BLaER1 treated with 17β-estradiol and CSF1 and Interleukin-3, amounts not matched to agents 10 nM and 100 nM (cell line): ENCODE results near the gene CHIC1.
A peak's percentile ranks its signal among the peaks of the same experiment; 100 is the strongest.
"Not testable (repeated sequence)": the region's sequence is repeated elsewhere in the genome, so short reads cannot be mapped to it uniquely, and the experiment has no call there.

Experiments used
- H3K27ac ChIP-seq, 11 experiments: shearing (Covaris generic); formaldehyde crosslinking; 2 replicates each; pipeline ENCODE4 v1.8.1; 2022
- H3K27me3 ChIP-seq, 11 experiments: shearing (Covaris generic); formaldehyde crosslinking; 2 replicates each; pipeline ENCODE4 v1.8.1; 2022
- H3K36me3 ChIP-seq, 11 experiments: shearing (Covaris generic); formaldehyde crosslinking; 2 replicates each; pipeline ENCODE4 v1.8.1; 2022
- H3K4me1 ChIP-seq, 10 experiments: shearing (Covaris generic); formaldehyde crosslinking; 2 replicates each; pipeline ENCODE4 v1.8.1; 2022
- H3K4me2 ChIP-seq, 11 experiments: shearing (Covaris generic); formaldehyde crosslinking; 2 replicates each; pipeline ENCODE4 v1.8.1; 2022
- H3K4me3 ChIP-seq, 10 experiments: shearing (Covaris generic); formaldehyde crosslinking; 2 replicates each; pipeline ENCODE4 v1.8.1; 2022
- H3K9ac ChIP-seq, 11 experiments: shearing (Covaris generic); formaldehyde crosslinking; 2 replicates each; pipeline ENCODE4 v1.8.1; 2022
- H3K9me3 ChIP-seq, 11 experiments: shearing (Covaris generic); formaldehyde crosslinking; replicated peaks in 1 of 11; 2 replicates each; pipeline ENCODE4 v1.8.1; 2022
- H4K20me1 ChIP-seq, 11 experiments: shearing (Covaris generic); formaldehyde crosslinking; 2 replicates each; pipeline ENCODE4 v1.8.1; 2022
- Cebpa-rat ChIP-seq, 11 experiments: shearing (Covaris generic); IDR thresholded peaks; 2 replicates each; pipeline ENCODE4 v1.8.1; 2022

CHIC1 gene

DNA sequence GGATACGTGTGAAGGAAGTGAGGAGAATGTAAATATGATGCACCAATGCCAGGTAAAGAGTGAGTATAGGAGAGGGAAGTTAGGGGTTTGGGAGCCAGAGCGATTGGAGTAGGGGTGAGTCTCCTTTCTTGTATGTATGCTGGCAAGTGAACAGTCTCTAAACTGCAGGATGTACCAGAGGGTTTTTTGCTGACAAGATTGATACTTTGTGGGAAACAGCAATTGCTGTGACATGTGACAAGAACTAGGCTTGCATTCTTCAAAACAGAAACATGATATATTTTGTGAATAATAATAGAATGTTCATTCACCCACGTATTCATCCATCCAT is 706 bp downstream of the CHIC1 start:
- Histone ChIP-seq H3K36me3 (no peaks in the 10 kb centered on the region), H3K4me2 (peak overlapping the region; percentile 54 to 80 (median 68)), H3K27me3 (peaks cover 60 to 97% (median 95%) of the 10 kb centered on the region in 11 experiments), H3K4me3 (peak overlapping the region; percentile 55 to 74 (median 66)), H3K4me1 (peaks cover 3 to 11% (median 8%) of the 10 kb centered on the region in 10 experiments; a peak in 9 of 20 replicates), H3K9me3 (peaks cover 0 to 12% (median 6%) of the 10 kb centered on the region in 11 experiments; a peak in 9 of 22 replicates), H4K20me1 (peaks cover 0 to 7% (median 0%) of the 10 kb centered on the region in 11 experiments; a peak in 3 of 22 replicates), H3K27ac (peak overlapping the region; percentile 50 to 86 (median 80); a peak in 21 of 22 replicates), H3K9ac (peak overlapping the region; percentile 65 to 81 (median 78))
- TF ChIP-seq Cebpa-rat (IDR thresholded peaks at IDR 0.05) = no peak

- Histone ChIP-seq H3K27ac (no peak overlapping the region), H3K36me3 (peaks cover 0 to 8% (median 0%) of the 10 kb centered on the region in 11 experiments; a peak in 3 of 22 replicates), H3K27me3 (peaks cover 48 to 100% (median 83%) of the 10 kb centered on the region in 11 experiments), H3K4me1 (peaks cover 0 to 7% (median 0%) of the 10 kb centered on the region in 10 experiments; a peak in 1 of 20 replicates), H3K4me3 (no peak overlapping the region), H3K4me2 (no peak overlapping the region), H4K20me1 (peaks cover 0 to 3% (median 0%) of the 10 kb centered on the region in 11 experiments; a peak in 1 of 22 replicates), H3K9ac (no peak overlapping the region), H3K9me3 (peaks cover 22 to 27% (median 25%) of the 10 kb centered on the region in 11 experiments)
- TF ChIP-seq Cebpa-rat (IDR thresholded peaks at IDR 0.05) = no peak
Measured at GRCh38 chrX:73577361-73577760, 14.4 kb downstream of the CHIC1 start.

DNA sequence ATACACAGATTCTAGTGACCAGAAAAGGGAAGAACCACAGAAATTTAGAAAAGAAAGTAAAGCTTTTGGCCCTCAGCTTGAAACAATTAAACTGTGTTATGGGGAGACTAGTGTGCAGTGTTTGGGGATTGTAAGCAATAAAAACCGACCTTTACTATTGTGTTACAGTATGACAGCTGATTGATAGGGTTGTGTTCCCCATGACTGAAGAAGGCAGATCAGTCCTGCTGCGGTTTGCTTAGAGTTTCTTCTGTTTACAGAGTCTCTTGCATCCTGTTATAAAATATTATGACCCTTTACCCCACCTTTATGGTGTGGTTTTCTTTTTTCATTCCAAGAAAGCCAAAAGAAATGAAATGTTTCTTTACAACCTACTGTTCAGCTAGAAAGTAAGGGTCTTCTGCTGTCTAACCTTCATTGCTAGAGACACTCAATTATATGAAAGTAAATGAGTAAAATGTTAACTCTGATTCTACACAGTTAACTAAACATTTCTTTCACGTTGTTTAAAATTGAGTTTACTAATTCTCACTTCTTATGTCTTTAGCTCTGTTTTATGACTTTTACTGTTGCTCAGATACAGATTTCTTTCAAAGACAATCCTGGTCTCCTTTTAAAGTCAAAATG is 18.1 kb downstream of the CHIC1 start:
- Histone ChIP-seq H3K36me3 (peaks cover 0 to 2% (median 0%) of the 10 kb centered on the region in 11 experiments; a peak in 1 of 22 replicates), H3K27ac (no peak overlapping the region), H3K4me3 (no peak overlapping the region), H3K4me2 (0 out of 22 replicates have a peak overlapping the region, but pooled peaks of 1 of the 11 experiments have one; percentile 3), H3K4me1 (peaks cover 0 to 7% (median 0%) of the 10 kb centered on the region in 10 experiments; a peak in 1 of 20 replicates), H3K9ac (peak overlapping the region in 1 of 11 experiments; percentile 13; a peak in 1 of 22 replicates), H3K9me3 (no peaks in the 10 kb centered on the region), H3K27me3 (peaks cover 57 to 100% (median 86%) of the 10 kb centered on the region in 11 experiments), H4K20me1 (peaks cover 0 to 3% (median 0%) of the 10 kb centered on the region in 11 experiments; a peak in 1 of 22 replicates)
- TF ChIP-seq Cebpa-rat (IDR thresholded peaks at IDR 0.05) = no peak

GRCh38 chrX:73597758-73598157 is 34.8 kb downstream of the CHIC1 start:
- H3K4me1 ChIP-seq, H4K20me1 ChIP-seq, H3K4me3 ChIP-seq, H3K4me2 ChIP-seq, H3K9ac ChIP-seq, H3K27ac ChIP-seq: not testable (repeated sequence)
- Histone ChIP-seq H3K36me3 (peaks cover 0 to 17% (median 0%) of the 10 kb centered on the region in 11 experiments; a peak in 1 of 22 replicates), H3K27me3 (peaks cover 16 to 37% (median 28%) of the 10 kb centered on the region in 11 experiments; a peak in 21 of 22 replicates), H3K9me3 (peaks cover 4 to 20% (median 11%) of the 10 kb centered on the region in 11 experiments; a peak in 14 of 22 replicates)

DNA sequence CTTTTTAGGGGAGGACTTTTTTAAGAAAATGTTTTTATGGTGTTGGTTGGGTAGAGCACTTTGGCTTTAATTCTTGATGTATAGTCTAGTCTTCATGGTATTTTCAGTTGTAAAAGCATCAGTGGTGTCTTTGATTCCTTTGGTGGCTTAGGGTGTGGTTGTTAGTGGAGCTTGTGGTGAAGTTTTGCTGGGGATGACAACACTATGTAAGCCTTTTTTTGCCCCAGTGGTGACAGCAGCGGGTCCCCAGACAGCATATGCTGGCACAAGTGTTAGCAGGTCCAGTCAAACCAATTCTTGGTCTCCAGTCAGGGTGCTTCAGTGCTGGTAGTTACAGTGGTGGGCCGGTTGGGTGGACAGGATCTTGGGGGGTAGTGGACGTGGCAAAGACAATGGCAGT is 52.0 kb downstream of the CHIC1 start:
- Histone ChIP-seq H3K36me3 (peaks cover 0 to 10% (median 0%) of the 10 kb centered on the region in 11 experiments; a peak in 4 of 22 replicates), H3K27ac (no peak overlapping the region), H3K4me2 (no peak overlapping the region), H3K4me1 (peaks cover 0 to 18% (median 15%) of the 10 kb centered on the region in 10 experiments; a peak in 17 of 20 replicates), H3K9me3 (peaks cover 33 to 64% (median 54%) of the 10 kb centered on the region in 11 experiments), H3K9ac (no peak overlapping the region), H3K27me3 (peaks cover 19 to 79% (median 71%) of the 10 kb centered on the region in 11 experiments; a peak in 20 of 22 replicates), H3K4me3 (no peak overlapping the region), H4K20me1 (peaks cover 0 to 6% (median 0%) of the 10 kb centered on the region in 11 experiments; a peak in 1 of 22 replicates)
- TF ChIP-seq Cebpa-rat (IDR thresholded peaks at IDR 0.05) = no peak

DNA sequence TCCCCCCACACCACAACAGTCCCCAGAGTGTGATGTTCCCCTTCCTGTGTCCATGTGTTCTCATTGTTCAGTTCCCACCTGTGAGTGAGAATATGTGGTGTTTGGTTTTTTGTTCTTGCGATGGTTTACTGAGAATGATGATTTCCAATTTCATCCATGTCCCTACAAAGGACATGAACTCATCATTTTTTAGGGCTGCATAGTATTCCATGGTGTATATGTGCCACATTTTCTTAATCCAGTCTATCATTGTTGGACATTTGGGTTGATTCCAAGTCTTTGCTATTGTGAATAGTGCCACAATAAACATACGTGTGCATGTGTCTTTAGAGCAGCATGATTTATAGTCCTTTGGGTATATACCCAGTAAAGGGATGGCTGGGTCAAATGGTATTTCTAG is 78.7 kb downstream of the CHIC1 start:
- H3K9ac ChIP-seq, H3K27ac ChIP-seq, H3K4me2 ChIP-seq, H3K4me1 ChIP-seq, H3K4me3 ChIP-seq, H4K20me1 ChIP-seq: not testable (repeated sequence)
- Histone ChIP-seq H3K36me3 (peaks cover 0 to 25% (median 9%) of the 10 kb centered on the region in 11 experiments; a peak in 7 of 22 replicates), H3K9me3 (peaks cover 59 to 83% (median 71%) of the 10 kb centered on the region in 11 experiments), H3K27me3 (peaks cover 0 to 46% (median 32%) of the 10 kb centered on the region in 11 experiments; a peak in 19 of 22 replicates)

DNA sequence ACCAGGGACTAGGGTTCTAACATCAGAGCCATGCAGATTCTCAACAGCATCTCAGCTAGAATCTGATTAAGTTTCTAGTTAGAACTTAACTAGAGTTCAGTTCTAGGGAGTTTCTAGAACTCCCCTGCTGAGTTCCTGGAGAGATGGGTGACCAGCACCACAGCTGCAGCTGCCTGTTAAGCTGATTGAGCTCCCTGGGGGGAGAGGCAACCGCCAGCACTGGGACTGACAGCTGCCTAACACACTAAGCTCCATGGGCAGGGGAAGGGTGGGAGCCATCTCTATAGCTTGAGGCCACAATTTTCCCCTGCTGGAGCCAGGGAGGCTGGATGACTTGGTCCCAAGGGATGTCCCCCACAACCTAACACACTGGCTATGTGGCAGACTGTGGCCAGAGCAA is 84.2 kb downstream of the CHIC1 start:
- Histone ChIP-seq H3K27me3 (peaks cover 40 to 56% (median 54%) of the 10 kb centered on the region in 11 experiments; a peak in 21 of 22 replicates), H3K4me1 (peaks cover 0 to 15% (median 10%) of the 10 kb centered on the region in 10 experiments; a peak in 12 of 20 replicates), H3K27ac (no peak overlapping the region; a peak in 1 of 22 replicates)

DNA sequence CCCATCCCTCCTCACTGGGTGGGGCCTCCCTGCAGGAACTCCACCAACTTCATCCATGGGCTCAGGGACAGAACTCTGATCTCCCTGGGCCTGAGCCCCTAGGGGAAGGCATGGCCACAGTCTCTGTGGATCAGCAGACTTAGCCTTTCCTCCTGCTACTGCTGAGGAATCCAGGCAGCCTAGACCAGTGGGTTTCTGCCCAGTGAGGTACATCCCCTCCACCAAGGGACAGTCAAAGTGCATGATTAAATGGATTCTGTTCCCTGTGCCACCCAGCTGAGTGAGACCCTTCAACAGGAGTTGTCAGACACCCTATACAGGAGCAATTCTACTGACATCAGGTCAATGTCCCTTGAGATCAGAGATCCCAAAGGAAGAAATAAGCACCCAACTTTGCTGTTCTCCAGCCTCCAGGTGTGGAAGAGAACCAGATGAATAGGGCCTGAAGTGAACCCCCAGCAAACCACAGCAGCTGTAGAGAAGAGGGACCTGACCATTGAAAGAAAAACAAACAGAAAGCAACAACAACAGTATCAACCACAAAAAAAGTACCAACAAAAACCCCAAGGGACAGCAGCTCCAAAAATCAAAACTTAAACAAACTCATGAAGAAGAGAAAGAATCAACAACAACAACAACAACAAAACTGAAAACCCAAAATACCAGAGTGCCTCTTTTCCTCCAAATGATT is 84.8 kb downstream of the CHIC1 start:
- peak overlapping the region in 7 of 11 experiments; percentile 17 to 49 (median 30); a peak in 13 of 22 replicates for H3K4me2 ChIP-seq
- H3K27me3 ChIP-seq = peaks cover 40 to 61% (median 59%) of the 10 kb centered on the region in 11 experiments; a peak in 21 of 22 replicates
- H3K4me3 ChIP-seq = no peak overlapping the region
- no peak for TF ChIP-seq Cebpa-rat (IDR thresholded peaks at IDR 0.05)
- peaks cover 0 to 15% (median 10%) of the 10 kb centered on the region in 10 experiments; a peak in 12 of 20 replicates for H3K4me1 ChIP-seq
- H3K9me3 ChIP-seq = peaks cover 58 to 76% (median 64%) of the 10 kb centered on the region in 11 experiments
- peaks cover 0 to 19% (median 2%) of the 10 kb centered on the region in 11 experiments; a peak in 6 of 22 replicates for H3K36me3 ChIP-seq
- H3K27ac ChIP-seq = no peak overlapping the region; a peak in 1 of 22 replicates
- no peak overlapping the region for H3K9ac ChIP-seq
- no peaks in the 10 kb centered on the region; a peak in 1 of 22 replicates for H4K20me1 ChIP-seq

More for the DNA sequence above, 84.2 kb downstream of the CHIC1 start:
- H3K9me3 ChIP-seq = peaks cover 58 to 77% (median 64%) of the 10 kb centered on the region in 11 experiments
- no peak for TF ChIP-seq Cebpa-rat (IDR thresholded peaks at IDR 0.05)
- H3K4me3 ChIP-seq = no peak overlapping the region
- no peaks in the 10 kb centered on the region; a peak in 1 of 22 replicates for H4K20me1 ChIP-seq
- H3K36me3 ChIP-seq = peaks cover 0 to 19% (median 2%) of the 10 kb centered on the region in 11 experiments; a peak in 6 of 22 replicates
- H3K9ac ChIP-seq = no peak overlapping the region
- H3K4me2 ChIP-seq = peak overlapping the region in 7 of 11 experiments; percentile 17 to 49 (median 30); a peak in 12 of 22 replicates

GRCh38 chrX:73661322-73661721 is 98.3 kb downstream of the CHIC1 start:
- H3K4me2 ChIP-seq, H3K4me3 ChIP-seq, H3K36me3 ChIP-seq, H4K20me1 ChIP-seq, H3K4me1 ChIP-seq, H3K9ac ChIP-seq, H3K27ac ChIP-seq: not testable (repeated sequence)
- peaks cover 51 to 74% (median 63%) of the 10 kb centered on the region in 11 experiments for H3K9me3 ChIP-seq
- H3K27me3 ChIP-seq = peaks cover 14 to 81% (median 64%) of the 10 kb centered on the region in 11 experiments; a peak in 21 of 22 replicates
